Parathyroid adenoma (tissue), 2 donors: ENCODE data around the gene MAFF.
"Not testable (repeated sequence)": the region's sequence is repeated elsewhere in the genome, so short reads cannot be mapped to it uniquely, and the experiment has no call there.

Experiments
- H2AFZ ChIP-seq: fragments of 300-600 bp; sonication (generic); one replicate; pipeline ENCODE4 v1.7.0; 2017; ENCODE audit warnings: antibody characterized with exemption, mild to moderate bottlenecking
- H3K27ac ChIP-seq: fragments of 300-600 bp; sonication (generic); one replicate; pipeline ENCODE4 v1.7.0; 2017
- H3K27me3 ChIP-seq: fragments of 300-600 bp; sonication (generic); one replicate; pipeline ENCODE4 v1.7.0; 2017; ENCODE audit warnings: low read length; ENCODE audit not compliant: control insufficient read depth, insufficient read depth
- H3K36me3 ChIP-seq: fragments of 300-600 bp; sonication (generic); one replicate; pipeline ENCODE4 v1.7.0; 2017; ENCODE audit warnings: low read length; ENCODE audit not compliant: control insufficient read depth, insufficient read depth
- H3K4me1 ChIP-seq: fragments of 300-600 bp; sonication (generic); one replicate; pipeline ENCODE4 v1.7.0; 2017; ENCODE audit warnings: control low read depth
- H3K4me2 ChIP-seq: fragments of 300-600 bp; sonication (generic); one replicate; pipeline ENCODE4 v1.7.0; 2017; ENCODE audit warnings: low read length
- H3K4me3 ChIP-seq: fragments of 300-600 bp; sonication (generic); one replicate; pipeline ENCODE4 v1.7.0; 2017; ENCODE audit warnings: low read depth, low read length
- H3K79me2 ChIP-seq: fragments of 300-600 bp; sonication (generic); one replicate; pipeline ENCODE4 v1.7.0; 2017; ENCODE audit warnings: control low read depth
- H3K9ac ChIP-seq: fragments of 300-600 bp; sonication (generic); one replicate; pipeline ENCODE4 v1.7.0; 2017; ENCODE audit warnings: mild to moderate bottlenecking
- H3K9me3 ChIP-seq: fragments of 300-600 bp; sonication (generic); one replicate; pipeline ENCODE4 v1.7.0; 2017; ENCODE audit warnings: low read length; ENCODE audit not compliant: control insufficient read depth
- CTCF ChIP-seq: fragments of 300-600 bp; sonication (generic); IDR thresholded peaks from one replicate; pipeline ENCODE4 v1.7.0; 2017; ENCODE audit warnings: antibody characterized with exemption, mild to moderate bottlenecking
- donor health status: primary hyperparathyroidism.

MAFF gene

GRCh38 chr22:38233427-38233826 lies 31.6 kb downstream of the MAFF start:
- Histone ChIP-seq H3K4me1 (no peaks in the 10 kb centered on the region), H3K4me3 (no peak overlapping the region), H3K27ac (no peak overlapping the region), H3K4me2 (no peak overlapping the region), H3K27me3 (no peaks in the 10 kb centered on the region), H3K79me2 (no peaks in the 10 kb centered on the region), H3K9me3 (no peaks in the 10 kb centered on the region), H2AFZ (no peak overlapping the region), H3K9ac (no peak overlapping the region), H3K36me3 (no peaks in the 10 kb centered on the region)
- no peak for TF ChIP-seq CTCF

- H3K4me3 ChIP-seq, H3K9me3 ChIP-seq, H3K36me3 ChIP-seq, H2AFZ ChIP-seq, H3K9ac ChIP-seq, H3K27ac ChIP-seq, H3K4me1 ChIP-seq, H3K79me2 ChIP-seq, H3K4me2 ChIP-seq, H3K27me3 ChIP-seq: not testable (repeated sequence)
These were observed 32.1 kb downstream of the MAFF start for GRCh38 chr22:38233856-38234255.

GRCh38 chr22:38235240-38235850 lies 33.6 kb downstream of the MAFF start:
- Histone ChIP-seq H3K27me3 (no peaks in the 10 kb centered on the region), H3K36me3 (no peaks in the 10 kb centered on the region), H3K4me1 (no peaks in the 10 kb centered on the region), H3K4me2 (no peak overlapping the region), H3K9ac (no peak overlapping the region), H3K27ac (no peak overlapping the region), H2AFZ (no peak overlapping the region), H3K9me3 (no peaks in the 10 kb centered on the region), H3K4me3 (no peak overlapping the region), H3K79me2 (no peaks in the 10 kb centered on the region)
- no peak for TF ChIP-seq CTCF

GRCh38 chr22:38236786-38237185 lies 35.0 kb downstream of the MAFF start:
- H2AFZ ChIP-seq, result no peak overlapping the region
- H3K27ac ChIP-seq, result no peak overlapping the region
- H3K4me2 ChIP-seq, result no peak overlapping the region
- no peaks in the 10 kb centered on the region for H3K4me1 ChIP-seq
- no peaks in the 10 kb centered on the region for H3K9me3 ChIP-seq
- H3K36me3 ChIP-seq, result no peaks in the 10 kb centered on the region
- no peak for TF ChIP-seq CTCF
- no peak overlapping the region for H3K9ac ChIP-seq
- H3K4me3 ChIP-seq, result no peak overlapping the region
- H3K27me3 ChIP-seq, result no peaks in the 10 kb centered on the region
- no peaks in the 10 kb centered on the region for H3K79me2 ChIP-seq

GRCh38 chr22:38238519-38239071 lies 36.8 kb downstream of the MAFF start:
- Histone ChIP-seq H3K9me3 (no peaks in the 10 kb centered on the region), H3K4me1 (no peaks in the 10 kb centered on the region), H3K4me3 (no peak overlapping the region)

More at GRCh38 chr22:38238519-38239071, 36.8 kb downstream of the MAFF start:
- Histone ChIP-seq H3K36me3 (no peaks in the 10 kb centered on the region), H2AFZ (no peak overlapping the region), H3K9ac (no peak overlapping the region), H3K79me2 (no peaks in the 10 kb centered on the region), H3K27ac (no peak overlapping the region), H3K4me2 (no peak overlapping the region), H3K27me3 (no peaks in the 10 kb centered on the region)
- no peak for TF ChIP-seq CTCF
